ENCODE measurements around the gene ADCY2. TPM values are rescaled to one million over a fixed set of nuclear protein-coding genes. Genes with fewer than 3 reads are reported as not detected.

Gene ADCY2
- total RNA-seq, 2 experiments from 2014 or later: not detected

DNA sequence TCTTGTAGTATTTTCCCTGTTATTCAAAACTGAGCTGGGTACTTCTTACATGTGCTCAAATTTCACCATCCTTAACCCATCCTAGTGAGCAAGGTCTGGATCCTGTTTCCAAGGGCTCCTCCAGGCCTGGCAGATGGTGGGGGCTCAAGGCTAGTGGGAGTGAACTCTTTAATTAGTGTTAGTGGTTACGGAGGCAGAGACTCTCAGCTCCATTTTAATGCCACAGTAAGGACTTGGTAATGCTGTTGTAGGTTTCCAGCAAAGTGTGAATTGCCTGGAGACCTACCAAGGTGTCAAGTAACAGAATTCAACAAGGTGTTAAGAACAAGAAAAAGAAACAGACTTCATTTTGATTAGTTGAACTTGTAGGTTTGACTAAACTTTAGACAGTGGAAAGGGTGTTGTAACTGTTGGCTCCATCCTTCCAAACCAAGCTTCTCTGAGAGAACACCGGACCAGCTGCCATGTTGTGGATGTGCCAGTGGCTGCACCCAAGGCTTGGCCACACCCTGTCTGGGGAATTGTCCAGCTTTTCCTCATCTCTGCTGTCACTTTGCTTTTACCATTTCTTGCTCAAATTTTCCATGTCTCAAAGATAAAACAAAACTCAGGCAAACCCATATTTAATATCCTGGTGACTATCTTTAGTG, 98.7 kb downstream of the ADCY2 start:
- ATAC-seq (no peak), DNase-seq (no peak)
- CTCF ChIA-PET: no interaction called here
- Mint-ChIP-seq H3K9me3 (no peaks in the 10 kb centered on the region), H3K4me1 (ENCODE audit: low read depth) (no peaks in the 10 kb centered on the region), H3K36me3 (ENCODE audit: low read depth) (no peaks in the 10 kb centered on the region), H3K27me3 (no peaks in the 10 kb centered on the region), H3K4me3 (no peak overlapping the region), H3K27ac (no peak overlapping the region)
- POLR2A ChIA-PET: no interaction called here
- intact Hi-C loops (cut with micrococcal nuclease): no loop called here
- TF ChIP-seq, protein P1, sequence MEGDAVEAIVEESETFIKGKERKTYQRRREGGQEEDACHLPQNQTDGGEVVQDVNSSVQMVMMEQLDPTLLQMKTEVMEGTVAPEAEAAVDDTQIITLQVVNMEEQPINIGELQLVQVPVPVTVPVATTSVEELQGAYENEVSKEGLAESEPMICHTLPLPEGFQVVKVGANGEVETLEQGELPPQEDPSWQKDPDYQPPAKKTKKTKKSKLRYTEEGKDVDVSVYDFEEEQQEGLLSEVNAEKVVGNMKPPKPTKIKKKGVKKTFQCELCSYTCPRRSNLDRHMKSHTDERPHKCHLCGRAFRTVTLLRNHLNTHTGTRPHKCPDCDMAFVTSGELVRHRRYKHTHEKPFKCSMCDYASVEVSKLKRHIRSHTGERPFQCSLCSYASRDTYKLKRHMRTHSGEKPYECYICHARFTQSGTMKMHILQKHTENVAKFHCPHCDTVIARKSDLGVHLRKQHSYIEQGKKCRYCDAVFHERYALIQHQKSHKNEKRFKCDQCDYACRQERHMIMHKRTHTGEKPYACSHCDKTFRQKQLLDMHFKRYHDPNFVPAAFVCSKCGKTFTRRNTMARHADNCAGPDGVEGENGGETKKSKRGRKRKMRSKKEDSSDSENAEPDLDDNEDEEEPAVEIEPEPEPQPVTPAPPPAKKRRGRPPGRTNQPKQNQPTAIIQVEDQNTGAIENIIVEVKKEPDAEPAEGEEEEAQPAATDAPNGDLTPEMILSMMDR (IDR thresholded peaks at IDR 0.05): no peak

DNA sequence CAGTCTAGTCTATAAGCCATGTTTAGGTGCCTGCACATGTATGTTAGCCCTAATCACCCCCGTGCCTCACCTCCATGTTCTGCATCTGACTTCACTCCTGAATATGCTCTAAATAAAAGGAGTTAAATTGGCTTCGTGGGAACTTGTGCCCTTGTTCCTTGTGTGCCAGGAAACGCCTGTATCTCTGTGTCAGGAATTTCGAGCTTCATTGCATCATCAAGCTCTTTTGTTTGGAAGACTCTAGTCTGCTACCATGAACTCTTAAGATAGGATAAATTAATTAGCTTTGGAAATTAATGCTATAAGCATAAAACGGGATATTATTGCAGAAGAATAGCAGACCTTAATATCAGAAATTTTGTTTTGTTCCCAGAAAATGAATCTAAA, 99.2 kb downstream of the ADCY2 start:
- DNase-seq: no peak
- no peaks in the 10 kb centered on the region for H3K27me3 Mint-ChIP-seq

DNA sequence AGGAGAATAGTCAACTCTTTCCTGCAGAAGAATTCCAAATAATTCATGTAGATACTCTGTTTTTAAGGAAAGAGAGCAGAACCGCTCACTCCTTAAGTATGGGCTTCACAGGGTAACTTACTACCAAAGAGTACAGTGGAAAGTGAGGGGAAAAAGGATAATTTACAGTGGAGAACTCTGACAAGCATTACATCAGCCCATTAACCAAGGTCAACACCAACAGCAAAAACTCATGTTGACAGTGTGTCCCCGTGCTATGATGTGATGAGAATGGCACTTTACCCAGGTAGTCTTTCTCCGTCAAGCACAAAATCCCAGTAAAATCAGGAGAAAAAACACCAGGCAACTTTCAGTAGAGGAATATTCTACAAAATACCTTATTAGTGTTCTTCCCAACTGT, 104.3 kb downstream of the ADCY2 start:
- POLR2A ChIA-PET: no interaction called here

More for the DNA sequence above, 99.2 kb downstream of the ADCY2 start:
- no peak for ATAC-seq
- Mint-ChIP-seq H3K4me3 (no peak overlapping the region), H3K36me3 (ENCODE audit: low read depth) (no peaks in the 10 kb centered on the region), H3K4me1 (ENCODE audit: low read depth) (no peaks in the 10 kb centered on the region), H3K27ac (no peak overlapping the region), H3K9me3 (no peaks in the 10 kb centered on the region)
- intact Hi-C loops (cut with micrococcal nuclease): no loop called here
- ChIA-PET POLR2A (no interaction called here), CTCF (no interaction called here)
- TF ChIP-seq, protein P1 (IDR thresholded peaks at IDR 0.05): no peak

DNA sequence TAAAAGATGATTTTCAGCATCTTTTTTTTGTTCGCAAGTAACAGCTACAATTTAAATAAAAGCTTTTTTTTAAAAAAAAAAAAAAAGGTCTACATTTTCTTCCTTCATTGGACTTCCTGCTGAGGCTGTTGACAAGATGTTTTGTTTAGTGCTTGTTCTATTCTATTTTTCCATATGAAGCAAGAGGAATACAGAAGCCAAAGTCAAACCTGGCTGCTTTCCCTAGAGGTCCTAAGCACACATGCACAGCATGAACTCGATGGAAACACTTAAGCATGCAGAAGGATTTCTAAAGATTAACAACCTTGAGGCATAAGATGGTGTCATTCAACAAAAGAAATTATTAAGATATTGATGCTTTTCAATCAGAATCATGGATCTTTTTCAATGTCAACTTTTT, 105.1 kb downstream of the ADCY2 start:
- no peaks in the 10 kb centered on the region for H3K9me3 Mint-ChIP-seq
- POLR2A ChIA-PET: no interaction called here
- DNase-seq (no peak), ATAC-seq (no peak)
- intact Hi-C loops (cut with micrococcal nuclease): no loop called here
- H3K27me3 Mint-ChIP-seq: no peaks in the 10 kb centered on the region
- no peak overlapping the region for H3K27ac Mint-ChIP-seq
- CTCF ChIA-PET: no interaction called here
- TF ChIP-seq, protein P1 (IDR thresholded peaks at IDR 0.05): no peak
- no peaks in the 10 kb centered on the region for H3K4me1 Mint-ChIP-seq (ENCODE audit: low read depth)
- H3K4me3 Mint-ChIP-seq: no peak overlapping the region
- no peaks in the 10 kb centered on the region for H3K36me3 Mint-ChIP-seq (ENCODE audit: low read depth)

More for the DNA sequence above, 104.3 kb downstream of the ADCY2 start:
- TF ChIP-seq, protein P1 (IDR thresholded peaks at IDR 0.05): no peak
- no peak for ATAC-seq
- Mint-ChIP-seq H3K4me3 (no peak overlapping the region), H3K27ac (no peak overlapping the region), H3K4me1 (ENCODE audit: low read depth) (no peaks in the 10 kb centered on the region), H3K27me3 (no peaks in the 10 kb centered on the region), H3K9me3 (no peaks in the 10 kb centered on the region), H3K36me3 (ENCODE audit: low read depth) (no peaks in the 10 kb centered on the region)
- CTCF ChIA-PET: no interaction called here
- DNase-seq: no peak
- intact Hi-C loops (cut with micrococcal nuclease): no loop called here

- Mint-ChIP-seq H3K27me3 (no peaks in the 10 kb centered on the region), H3K36me3 (ENCODE audit: low read depth) (no peaks in the 10 kb centered on the region), H3K4me3 (no peak overlapping the region), H3K27ac (no peak overlapping the region), H3K4me1 (ENCODE audit: low read depth) (no peaks in the 10 kb centered on the region), H3K9me3 (no peaks in the 10 kb centered on the region)
- DNase-seq: no peak
- TF ChIP-seq, protein P1 (IDR thresholded peaks at IDR 0.05): no peak
- no peak for ATAC-seq
- intact Hi-C loops (cut with micrococcal nuclease): no loop called here
- CTCF ChIA-PET: no interaction called here
- POLR2A ChIA-PET: no interaction called here
Observed at GRCh38 chr5:7503564-7503963, 107.6 kb downstream of the ADCY2 start.

All from activated CD8-positive, alpha-beta T cell treated with anti-CD3 and anti-CD28 coated beads for 36 hours (primary cell).